ENCODE data around the gene PRAME.
"Not testable (repeated sequence)": the region's sequence is repeated elsewhere in the genome, so short reads cannot be mapped to it uniquely, and the experiment has no call there.

The PRAME gene

DNA sequence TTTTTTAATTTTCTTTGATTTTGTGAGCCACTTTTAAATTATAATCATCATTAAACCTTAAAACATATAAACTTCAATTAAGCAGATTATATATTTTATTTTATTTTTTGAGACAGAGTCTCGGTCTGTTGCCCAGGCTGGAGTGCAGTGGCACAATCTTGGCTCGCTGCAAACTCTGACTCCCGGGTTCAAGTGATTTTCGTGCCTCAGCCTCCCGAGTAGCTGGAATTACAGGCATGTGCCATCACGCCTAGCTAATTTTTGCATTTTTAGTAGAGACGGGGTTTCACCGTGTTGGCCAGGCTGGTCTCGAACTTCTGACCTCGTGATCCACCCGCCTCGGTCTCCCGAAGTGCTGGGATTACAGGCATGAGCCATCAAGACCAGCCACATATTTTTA, 22.5 kb upstream of the PRAME start:
- in situ Hi-C loops (cut with MboI; ENCODE audit: low sequenced_read_pairs): not testable (repeated sequence)

DNA sequence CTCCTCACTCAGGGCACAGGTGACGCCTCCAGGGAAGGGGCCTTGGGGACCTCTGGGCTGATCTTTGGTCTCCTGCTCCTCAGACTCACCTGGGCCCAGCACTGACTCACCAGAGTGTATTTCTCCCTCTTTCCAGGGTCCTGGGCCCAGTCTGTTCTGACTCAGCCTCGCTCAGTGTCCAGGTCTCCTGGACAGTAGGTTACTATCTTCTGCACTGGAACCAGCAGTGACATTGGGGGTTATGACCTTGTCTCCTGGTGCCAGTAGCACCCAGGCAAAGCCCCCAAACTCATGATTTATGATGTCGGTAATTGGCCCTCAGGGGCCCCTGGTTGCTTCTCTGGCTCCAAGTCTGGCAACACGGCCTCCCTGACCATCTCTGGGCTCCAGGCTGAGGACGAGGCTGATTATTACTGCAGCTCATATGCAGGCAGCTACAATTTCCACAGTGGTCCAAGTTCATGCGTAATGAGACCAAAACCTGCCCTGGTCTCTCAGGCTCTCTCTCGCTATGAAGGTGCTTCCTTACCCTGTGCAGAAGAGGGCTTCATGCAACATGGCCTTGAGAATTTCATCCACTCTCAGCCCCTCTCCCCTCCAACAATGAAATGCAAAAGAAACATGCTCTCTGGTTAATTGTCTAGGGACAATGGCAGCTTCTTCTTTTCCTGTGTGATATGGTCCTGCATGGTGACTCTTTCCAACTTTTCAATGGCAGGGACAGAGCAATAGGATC, 21.0 kb upstream of the PRAME start:
- in situ Hi-C loops (cut with MboI; ENCODE audit: low sequenced_read_pairs): no loop called here

DNA sequence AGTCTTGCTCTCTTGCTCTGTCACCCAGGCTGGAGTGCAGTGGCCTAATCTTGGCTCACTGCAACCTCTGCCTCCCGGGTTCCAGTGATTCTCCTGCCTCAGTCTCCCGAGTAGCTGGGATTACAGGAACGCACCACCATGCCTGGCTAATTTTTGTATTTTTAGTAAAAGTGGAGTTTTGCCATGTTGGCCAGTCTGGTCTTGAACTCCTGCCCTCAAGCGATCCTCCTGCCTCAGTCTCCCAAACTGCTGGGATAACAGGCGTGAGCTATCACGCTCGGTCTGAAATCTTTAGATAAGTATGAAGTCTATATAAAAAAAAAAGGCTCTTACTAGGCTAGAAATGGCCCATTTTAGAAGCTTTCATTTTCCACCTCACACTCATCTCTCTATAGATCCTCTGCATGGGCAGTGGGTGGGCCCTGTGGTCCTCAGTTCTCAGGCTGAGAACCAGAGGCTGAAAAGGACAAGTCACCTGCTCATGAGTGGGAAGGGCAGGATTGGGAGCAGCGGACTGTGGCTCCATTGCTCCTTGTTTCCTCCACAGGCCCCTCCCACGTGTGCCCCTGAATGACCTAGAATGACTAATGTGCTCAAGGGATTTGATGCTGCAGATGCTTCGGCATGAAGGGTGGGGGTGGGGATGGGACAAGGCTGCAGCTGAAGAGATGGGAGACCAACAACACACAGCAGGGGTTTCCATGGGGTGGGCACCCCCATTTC, 19.8 kb upstream of the PRAME start:
- in situ Hi-C loops (cut with MboI; ENCODE audit: low sequenced_read_pairs): no loop called here

DNA sequence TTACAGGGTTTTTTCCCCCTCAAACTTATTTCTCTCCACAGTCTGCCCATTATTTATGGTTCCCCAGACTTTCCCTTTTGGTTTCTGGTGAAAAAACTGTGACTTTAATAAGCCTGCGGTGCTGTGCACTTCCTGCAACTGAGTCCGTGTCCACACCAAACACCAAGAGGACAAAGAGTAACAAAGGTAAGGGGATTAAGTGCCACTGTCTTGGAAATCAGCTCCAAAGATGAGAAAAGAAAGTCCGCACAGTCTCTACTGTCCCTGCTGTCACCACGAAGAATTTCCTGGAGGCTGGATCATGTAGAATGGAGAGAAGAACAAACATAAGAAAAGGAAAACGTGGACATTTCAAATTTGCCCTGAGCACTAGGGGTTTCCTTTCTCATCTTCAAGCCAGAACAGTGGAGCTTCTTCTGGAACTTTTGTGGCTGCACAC, 17.9 kb upstream of the PRAME start:
- in situ Hi-C loops (cut with MboI; ENCODE audit: low sequenced_read_pairs): no loop called here

DNA sequence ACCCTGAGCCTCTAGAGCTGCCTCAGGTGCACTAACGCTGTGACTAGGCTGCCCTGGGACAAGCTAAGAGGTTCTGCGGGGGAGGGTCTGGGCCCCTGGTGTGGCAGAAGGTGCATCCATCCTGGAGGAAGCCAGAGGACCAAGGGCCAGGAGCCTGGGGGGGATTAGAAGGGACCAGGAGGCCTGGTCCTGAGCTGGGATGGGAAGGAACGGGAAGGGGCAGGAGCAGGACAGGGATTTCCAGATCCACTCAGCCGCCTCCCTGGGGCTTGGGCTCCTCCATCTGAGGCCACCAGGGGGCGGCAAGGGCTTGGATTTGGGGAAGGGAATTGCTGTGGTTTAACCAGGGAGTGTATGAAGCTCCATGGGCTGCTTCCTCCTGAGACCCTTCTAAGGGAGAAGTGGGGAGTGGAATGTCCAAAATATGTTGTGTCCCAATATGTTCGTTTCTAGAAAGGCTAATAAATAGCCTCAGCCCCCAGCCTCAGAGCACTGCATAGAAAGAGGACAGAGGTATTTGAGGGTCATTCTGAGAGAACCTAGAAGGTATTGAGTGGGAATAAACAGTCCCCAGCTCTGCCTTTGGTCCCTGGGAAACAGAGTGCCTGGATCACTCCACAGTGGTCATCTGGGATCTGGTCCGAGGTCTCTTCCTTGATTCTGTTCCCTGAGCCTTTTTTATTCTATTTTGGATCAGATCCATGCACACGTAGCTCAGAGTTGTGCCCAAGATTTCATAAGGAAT, 17.4 kb upstream of the PRAME start:
- in situ Hi-C loops (cut with MboI; ENCODE audit: low sequenced_read_pairs): no loop called here

DNA sequence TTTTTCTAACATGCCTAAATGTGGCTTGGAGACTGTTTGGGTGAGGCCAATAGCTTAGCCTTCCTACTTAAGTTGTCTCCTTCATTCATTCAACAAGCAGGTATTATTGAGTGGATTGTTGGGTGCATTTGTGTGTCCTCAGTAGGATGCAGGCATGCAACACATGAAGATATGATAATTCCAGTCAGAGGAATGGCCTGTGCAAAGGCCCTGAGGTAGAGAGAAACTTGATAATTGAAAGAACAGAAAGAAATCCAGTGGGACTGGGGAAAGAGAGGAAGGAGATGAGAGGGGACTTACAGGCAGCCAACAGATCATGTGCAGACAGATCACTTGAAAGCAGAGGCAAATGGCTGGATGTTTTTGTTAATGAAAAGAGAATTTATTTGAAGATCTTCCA, 15.3 kb upstream of the PRAME start:
- in situ Hi-C loops (cut with MboI; ENCODE audit: low sequenced_read_pairs): no loop called here

DNA sequence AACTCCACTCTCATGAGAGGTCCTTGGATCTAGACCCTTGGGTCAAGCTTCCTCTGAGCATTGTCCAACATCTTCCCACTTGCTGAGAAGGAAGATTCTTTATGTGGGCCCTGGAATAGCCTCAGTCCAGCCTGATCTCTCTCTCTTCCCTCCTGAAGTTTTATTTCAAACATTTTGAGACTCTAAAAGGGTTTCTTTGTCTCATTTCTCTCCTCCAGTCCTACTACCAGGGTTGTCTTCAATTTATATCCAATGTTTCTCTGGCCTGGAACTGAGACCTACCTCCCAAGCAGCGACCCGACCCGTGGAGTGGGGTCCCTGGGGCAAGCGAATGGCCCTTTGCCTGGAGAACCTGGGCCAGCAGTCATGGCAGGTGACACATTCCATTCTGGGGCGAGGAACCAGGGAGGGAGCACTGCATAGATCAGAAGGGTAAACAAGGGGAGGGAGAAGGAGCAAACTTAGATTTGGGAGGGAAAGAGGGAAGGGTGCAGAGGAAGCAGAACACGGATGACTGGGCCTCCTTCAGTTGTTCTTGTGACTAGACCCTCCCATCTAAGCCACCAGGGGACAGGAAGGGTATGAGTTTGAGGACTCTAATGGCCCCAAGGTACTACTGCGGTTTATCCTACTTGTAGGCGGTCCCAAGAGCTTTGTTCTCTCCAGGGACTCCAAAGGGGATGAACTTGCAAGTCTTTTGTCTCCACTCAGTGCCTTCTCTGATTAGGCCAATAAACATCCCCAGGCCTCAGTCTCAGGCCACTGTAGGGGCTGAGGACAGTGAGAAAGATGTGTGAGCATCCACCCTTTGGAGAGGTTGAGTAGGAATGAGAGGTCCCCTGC, 14.2 kb upstream of the PRAME start:
- in situ Hi-C loops (cut with MboI; ENCODE audit: low sequenced_read_pairs): no loop called here

DNA sequence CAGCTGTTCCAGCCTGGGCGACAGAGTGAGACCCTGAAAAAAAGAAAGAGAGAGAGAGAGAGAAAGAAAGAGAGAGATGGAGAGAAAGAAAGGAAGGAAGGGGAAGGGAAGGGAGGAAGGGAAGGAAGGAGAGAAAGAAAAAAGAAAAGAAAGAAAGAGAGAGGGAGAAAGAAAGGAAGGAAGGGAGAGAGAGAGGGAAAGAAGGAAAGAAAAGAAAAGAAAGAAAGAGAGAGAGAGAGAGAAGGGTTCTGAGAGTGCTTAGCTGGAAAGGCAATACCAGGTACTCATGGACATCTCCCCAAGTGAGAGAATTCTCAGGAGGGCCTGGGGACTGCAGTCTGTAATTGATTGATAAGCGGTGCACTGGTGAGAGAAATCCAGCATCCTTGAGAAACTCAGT, 12.8 kb upstream of the PRAME start:
- in situ Hi-C loops (cut with MboI; ENCODE audit: low sequenced_read_pairs): no loop called here

DNA sequence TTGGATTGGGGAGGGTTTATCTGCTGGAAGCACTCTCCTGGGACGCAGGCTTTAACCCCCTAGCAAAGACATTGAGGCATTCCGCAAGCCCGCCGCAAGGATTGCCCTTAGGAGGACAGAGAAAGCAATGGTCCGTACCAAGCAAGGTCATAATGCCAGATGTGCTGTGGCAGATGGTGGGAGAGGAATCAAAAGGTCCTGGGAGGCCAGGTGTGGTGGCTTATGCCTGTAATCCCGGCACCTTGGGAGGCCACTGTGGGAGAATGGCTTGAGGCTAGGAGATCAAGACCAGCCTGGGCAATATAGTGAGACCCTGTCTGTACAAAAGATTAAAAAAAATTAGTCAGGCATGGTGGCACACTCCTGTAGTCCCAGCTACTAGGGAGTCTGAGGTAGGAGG, 12.4 kb upstream of the PRAME start:
- in situ Hi-C loops (cut with MboI; ENCODE audit: low sequenced_read_pairs): no loop called here

DNA sequence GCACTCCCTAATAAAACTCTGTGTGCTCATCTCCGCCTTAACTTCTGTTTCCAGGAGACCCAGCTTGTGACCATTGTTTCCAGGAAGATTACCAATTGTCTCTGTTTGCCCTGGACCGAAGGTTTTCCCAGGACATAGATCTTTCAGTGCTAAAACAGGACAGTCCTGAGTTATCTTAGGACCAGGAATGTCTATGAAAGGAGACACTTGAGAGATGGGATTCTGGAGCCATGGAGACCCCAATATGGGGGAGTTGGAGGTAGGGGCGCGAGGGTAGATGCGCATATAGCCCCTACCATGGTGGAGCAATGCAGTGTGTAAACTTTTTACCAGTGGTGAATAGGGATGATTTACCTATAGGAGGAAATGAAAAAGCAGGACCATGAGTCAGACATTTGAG, 10.2 kb upstream of the PRAME start:
- in situ Hi-C loops (cut with MboI; ENCODE audit: low sequenced_read_pairs): no loop called here

DNA sequence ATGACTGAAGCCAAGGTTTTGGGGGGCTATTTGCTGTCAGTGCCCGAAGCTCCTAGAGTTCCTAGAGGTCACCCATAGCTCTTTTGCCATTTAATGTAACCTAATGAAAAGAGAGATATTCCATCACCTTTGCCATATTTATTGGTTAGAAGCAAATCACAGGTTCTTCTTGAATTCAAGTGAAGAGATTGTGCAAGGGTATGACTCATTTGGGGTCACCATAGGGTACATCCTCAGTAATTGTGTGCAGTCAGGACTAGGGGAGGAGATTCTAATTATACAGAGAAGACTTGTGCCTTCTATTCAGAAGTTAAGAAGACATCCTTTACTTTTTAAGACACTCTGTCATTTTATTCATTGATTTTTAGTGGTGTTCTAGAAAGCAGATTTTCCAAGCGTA, 6.9 kb upstream of the PRAME start:
- in situ Hi-C loops (cut with MboI; ENCODE audit: low sequenced_read_pairs): no loop called here

DNA sequence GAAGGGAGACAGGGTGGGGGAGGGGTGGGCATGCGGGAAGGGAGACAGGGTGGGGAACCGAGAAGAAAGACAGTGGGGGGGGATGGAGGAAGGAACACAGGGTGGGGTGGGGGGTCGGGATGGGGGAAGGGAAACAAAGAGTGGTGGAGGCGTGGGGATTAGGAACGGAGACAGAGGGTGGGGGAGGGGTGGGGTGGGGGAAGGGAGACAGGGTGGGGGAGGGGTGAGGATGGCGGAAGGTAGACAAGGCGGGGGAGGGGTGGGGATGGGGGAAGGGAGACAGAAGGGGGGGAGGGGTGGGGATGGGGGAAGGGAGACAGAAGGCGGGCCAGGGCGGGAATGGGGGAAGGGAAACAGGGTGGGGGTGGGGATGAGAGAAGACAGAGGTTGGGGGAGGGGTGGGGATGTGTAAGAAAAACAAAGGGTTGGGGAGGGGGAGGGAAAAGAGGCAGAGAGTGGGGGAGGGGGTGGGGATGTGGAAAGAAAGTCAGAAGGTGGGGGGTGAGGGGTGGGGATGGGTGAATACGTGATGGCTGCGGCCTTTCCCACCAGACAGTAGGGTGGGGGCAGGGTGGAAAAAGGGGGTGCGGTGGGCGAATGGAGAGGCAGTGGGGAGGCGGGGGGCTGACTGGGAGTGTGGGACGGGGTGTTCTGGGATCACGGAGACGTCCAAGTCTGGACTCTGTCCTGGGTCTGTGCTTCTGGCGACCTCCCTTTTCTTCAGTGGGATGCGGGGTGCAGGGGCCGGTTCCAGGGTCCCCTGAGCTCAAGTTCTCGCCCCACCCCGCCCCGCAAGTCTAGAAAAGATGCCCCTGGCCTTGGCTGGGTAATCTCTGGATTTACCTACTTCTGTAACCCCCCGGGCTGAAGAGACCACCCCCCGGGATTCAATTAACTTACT, 744 bp downstream of the PRAME start:
- in situ Hi-C loops (cut with MboI; ENCODE audit: low sequenced_read_pairs): no loop called here

DNA sequence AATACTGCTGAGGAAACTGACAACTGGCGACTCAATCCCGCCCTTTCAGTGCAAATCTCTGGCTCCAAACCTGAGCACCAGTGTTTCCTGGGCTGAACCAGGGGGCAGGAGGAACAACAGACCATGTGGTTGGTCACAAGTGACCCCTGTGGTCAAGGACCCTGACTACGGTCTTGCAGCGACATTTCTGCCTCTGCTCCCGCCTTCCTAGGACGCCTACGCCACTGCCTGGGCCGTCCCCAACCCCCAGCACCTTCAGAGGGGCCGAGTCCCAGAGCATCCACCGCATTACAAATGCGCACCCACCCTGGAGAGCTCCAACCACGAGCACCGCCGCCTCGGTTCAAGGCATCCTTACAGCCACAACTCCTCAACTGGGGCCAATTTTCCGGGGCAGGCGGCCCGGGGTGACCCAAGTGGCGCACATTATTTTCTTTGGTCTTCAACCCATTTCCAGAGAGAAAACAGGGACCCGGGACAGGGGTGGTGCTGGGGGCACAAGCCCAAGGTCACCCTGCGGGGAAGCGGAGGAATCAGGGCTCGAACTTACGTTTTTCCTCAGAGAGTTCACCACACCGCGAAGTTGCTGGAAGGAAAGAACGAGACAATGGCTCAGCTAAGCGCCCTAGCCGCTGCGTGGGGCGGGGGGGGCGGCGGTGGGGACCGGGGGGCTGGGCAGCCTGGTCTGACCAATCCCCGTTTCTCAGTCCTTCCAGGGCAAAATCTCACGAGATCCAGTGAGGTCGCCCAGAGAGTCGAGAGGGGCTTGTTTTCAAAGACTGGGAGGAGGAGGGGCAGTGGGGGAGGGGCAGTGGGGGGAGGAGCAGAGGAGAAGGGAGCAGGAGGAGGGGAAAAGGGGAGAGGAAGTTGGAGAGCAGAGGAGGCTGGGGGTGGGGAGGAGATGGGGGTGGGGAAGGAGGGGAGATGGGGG, 1.8 kb downstream of the PRAME start:
- in situ Hi-C loops (cut with MboI; ENCODE audit: low sequenced_read_pairs): no loop called here

DNA sequence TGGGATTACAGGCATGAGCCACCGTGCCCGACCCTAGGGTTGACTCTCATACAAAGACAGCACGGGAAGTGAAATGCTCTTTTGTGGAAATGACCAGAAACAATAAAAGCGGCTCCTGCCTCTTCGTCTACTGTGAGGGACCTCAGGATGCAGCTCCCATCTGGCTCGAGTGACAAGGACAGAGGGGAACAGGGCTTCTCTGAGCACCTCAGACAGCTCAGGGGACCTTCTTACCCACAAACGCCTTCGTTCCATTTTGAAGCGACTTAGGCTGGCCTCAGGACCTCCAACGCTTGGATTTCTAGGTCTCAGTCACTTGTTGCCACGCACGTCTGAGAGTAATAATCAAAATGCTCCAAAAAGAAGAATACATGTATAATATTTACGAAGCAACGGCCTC, 2.5 kb downstream of the PRAME start:
- in situ Hi-C loops (cut with MboI; ENCODE audit: low sequenced_read_pairs): no loop called here

DNA sequence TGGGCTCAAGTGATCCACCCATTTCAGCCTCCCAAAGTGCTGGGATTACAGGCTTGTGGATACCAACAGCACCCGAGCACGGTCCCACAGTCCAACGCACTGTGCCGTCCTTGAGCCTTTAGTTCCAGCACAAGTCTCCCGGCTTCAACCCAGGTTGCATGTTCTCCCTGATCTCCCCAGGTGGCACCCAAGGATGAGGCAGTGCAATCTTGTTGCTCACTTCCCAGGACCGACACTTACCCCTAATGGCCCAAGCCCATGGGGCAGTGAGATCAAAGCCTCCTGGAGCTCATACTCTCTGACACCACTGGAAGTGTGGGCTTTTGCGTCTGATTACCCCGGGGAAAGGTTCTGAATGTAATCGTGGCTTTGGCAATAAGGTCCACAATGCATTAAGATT, 3.5 kb downstream of the PRAME start:
- in situ Hi-C loops (cut with MboI; ENCODE audit: low sequenced_read_pairs): no loop called here

DNA sequence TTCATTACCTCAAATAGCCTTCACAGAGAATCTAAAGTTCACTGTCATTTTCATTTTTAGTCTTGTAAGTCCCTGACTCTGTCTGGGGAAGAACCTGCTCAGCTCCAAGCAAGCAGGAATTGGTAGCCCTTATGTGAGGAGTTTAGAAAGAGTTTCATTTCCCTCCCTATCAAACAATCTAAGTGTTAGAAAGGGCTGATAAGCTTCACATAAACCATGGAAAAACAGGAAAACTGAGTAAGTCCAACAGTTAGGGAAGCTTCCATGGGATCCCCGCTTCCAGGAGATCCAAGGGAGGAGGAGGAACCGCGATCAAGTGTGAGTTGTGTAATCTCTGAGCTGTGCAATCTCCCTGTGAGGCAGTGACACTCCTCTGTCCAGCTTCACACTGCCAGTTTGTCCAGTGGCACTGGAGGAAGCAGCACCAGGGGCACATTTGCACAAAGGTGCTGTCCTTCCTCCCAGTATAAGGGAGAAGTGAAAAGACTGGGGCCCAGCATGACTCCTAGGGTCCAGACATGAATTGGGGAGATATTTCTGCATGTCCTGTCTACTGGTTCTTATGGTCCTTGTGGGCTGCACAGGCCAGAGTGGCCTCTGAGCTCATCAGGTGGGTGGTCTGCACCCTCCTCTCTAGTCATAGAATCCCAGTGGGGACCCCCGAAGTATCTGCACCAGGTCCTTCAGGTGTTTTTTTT, 4.3 kb downstream of the PRAME start:
- in situ Hi-C loops (cut with MboI; ENCODE audit: low sequenced_read_pairs): no loop called here

DNA sequence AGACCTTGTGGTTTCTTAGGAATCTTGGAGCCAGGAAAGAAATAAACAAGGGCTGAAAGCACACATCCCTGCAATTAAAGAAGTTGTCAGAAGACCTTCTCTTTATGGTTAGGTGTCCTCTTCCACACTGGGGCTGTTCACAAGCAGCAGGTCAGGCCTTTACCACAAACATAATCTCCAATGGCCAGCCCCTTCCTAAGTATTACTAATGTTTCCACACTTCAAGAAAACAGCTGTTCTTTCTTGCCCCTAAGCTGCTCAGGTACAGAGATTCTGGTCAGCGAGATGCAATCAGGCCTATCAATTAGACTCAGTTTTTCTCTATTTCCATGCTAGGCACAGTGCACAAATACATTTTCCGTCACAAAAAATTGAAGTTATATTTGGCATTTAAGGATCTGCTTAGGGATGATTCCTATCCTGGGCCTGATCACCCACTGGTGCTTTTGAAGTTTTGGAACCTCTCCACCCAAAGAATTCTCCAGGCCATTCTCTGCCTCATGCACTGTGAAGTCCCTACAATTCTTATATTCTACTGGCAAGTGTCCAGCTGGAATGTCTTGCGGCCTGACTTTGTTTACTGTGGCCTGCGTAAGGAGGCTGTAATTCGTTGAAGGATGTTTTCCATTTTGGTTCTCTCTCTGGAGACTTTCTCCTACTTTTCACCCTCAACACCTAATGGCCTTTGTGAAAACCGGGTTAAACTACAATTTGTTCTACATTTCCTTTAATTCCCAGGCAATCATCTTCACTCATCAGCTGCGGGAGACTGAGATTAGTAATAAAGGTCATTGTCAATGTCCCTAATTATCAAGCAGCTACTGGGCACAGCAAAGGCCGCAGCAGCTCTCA, 5.1 kb downstream of the PRAME start:
- in situ Hi-C loops (cut with MboI; ENCODE audit: low sequenced_read_pairs): no loop called here

Data from HL-60/S4 treated with phorbol 12-myristate 13-acetate at 8.2 ng/mL for 4 days and 3 days (cell line).